Natural killer cell (primary cell): ENCODE measurements around the gene ZMIZ1. TPM values are rescaled to one million over a fixed set of nuclear protein-coding genes. Genes with fewer than 3 reads are reported as not detected.
A peak's percentile ranks its signal among the peaks of the same experiment; 100 is the strongest.

ENCODE experiments used
- ATAC-seq, 3 donors: fragments of 150-1000 bp in 2 of 3; fragments of 200-7000 bp in 1 of 3; cut with Tn5 transposase; 1 replicate in 1 of 3; 2 replicates in 2 of 3; pipeline ENCODE4 v1.10.0; 2021; ENCODE audit warnings: mild to moderate bottlenecking in 2 of 3, moderate library complexity in 2 of 3
- DNase-seq, 2 donors: peaks; one replicate each; pipeline versions ENCODE4 v3.0.0 to v3.0.0-alpha.2; 2013 to 2021; ENCODE audit warnings: mixed read lengths in 1 of 2
- H3K27ac ChIP-seq: one replicate; pipeline ENCODE4 v1.5.1; 2013; ENCODE audit warnings: mild to moderate bottlenecking, low read length
- H3K27me3 ChIP-seq: one replicate; pipeline ENCODE4 v1.6.1; 2013; ENCODE audit warnings: low read length; ENCODE audit not compliant: control insufficient read depth, insufficient read depth
- H3K36me3 ChIP-seq: one replicate; pipeline ENCODE4 v1.6.1; 2013; ENCODE audit warnings: low read length; ENCODE audit not compliant: control insufficient read depth, insufficient read depth
- H3K4me1 ChIP-seq: one replicate; pipeline ENCODE4 v1.6.1; 2013; ENCODE audit warnings: low read length; ENCODE audit not compliant: control insufficient read depth, insufficient read depth
- H3K4me3 ChIP-seq: one replicate; pipeline ENCODE4 v1.5.1; 2013; ENCODE audit warnings: low read length
- H3K9me3 ChIP-seq: one replicate; pipeline ENCODE4 v1.6.1; 2013; ENCODE audit warnings: low read length; ENCODE audit not compliant: control insufficient read depth, insufficient read depth
- H3K27ac Mint-ChIP-seq, 2 donors: one replicate each; pipeline ENCODE4 v1.8.0; 2022; ENCODE audit warnings: mild to moderate bottlenecking in 2 of 2, mixed read lengths in 2 of 2, moderate library complexity in 1 of 2
- H3K27me3 Mint-ChIP-seq, 2 donors: one replicate each; pipeline ENCODE4 v1.8.0; 2022; ENCODE audit warnings: low read depth in 2 of 2, mixed read lengths in 2 of 2
- H3K36me3 Mint-ChIP-seq: one replicate; pipeline ENCODE4 v1.8.0; 2022; ENCODE audit warnings: mixed read lengths
- H3K4me1 Mint-ChIP-seq, 2 donors: one replicate each; pipeline ENCODE4 v1.8.0; 2022; ENCODE audit warnings: mixed read lengths in 2 of 2
- H3K4me3 Mint-ChIP-seq: one replicate; pipeline ENCODE4 v1.8.0; 2022; ENCODE audit warnings: mild to moderate bottlenecking, moderate library complexity, mixed read lengths
- H3K9me3 Mint-ChIP-seq, 2 donors: one replicate each; pipeline ENCODE4 v1.8.0; 2022; ENCODE audit warnings: mixed read lengths in 2 of 2
- WGBS: methylation state at CpG from one replicate; pipeline ENCODE4 v1.1.7; 2013; ENCODE audit warnings: missing lambda C conversion rate; ENCODE audit not compliant: insufficient coverage; 5-methylcytosine and 5-hydroxymethylcytosine counted together
- intact Hi-C: fragments of 100-400 bp; cut with micrococcal nuclease; formaldehyde crosslinking; loops from one replicate; pipeline ENCODE4 v1.14.2; 2022
- total RNA-seq, 4 donors: library from RNA; stranded (reverse); fragments of 120-200 nt in 1 of 4; gene quantifications; one replicate each; pipeline versions ENCODE4 v1.2.3 to v1.2.4, GENCODE V29; 2013 to 2022
- TF ChIP-seq, protein P1 (sequence below): fragments of 200-600 bp; IDR thresholded peaks from one replicate; pipeline ENCODE4 v1.8.0; 2022; ENCODE audit warnings: antibody characterized with exemption

Gene ZMIZ1
- total RNA-seq, 3 donors from 2014 or later (not counting 1 experiment from before 2014, with no cell fraction given), result 36.5 to 51.5 (median 37.9) TPM

DNA sequence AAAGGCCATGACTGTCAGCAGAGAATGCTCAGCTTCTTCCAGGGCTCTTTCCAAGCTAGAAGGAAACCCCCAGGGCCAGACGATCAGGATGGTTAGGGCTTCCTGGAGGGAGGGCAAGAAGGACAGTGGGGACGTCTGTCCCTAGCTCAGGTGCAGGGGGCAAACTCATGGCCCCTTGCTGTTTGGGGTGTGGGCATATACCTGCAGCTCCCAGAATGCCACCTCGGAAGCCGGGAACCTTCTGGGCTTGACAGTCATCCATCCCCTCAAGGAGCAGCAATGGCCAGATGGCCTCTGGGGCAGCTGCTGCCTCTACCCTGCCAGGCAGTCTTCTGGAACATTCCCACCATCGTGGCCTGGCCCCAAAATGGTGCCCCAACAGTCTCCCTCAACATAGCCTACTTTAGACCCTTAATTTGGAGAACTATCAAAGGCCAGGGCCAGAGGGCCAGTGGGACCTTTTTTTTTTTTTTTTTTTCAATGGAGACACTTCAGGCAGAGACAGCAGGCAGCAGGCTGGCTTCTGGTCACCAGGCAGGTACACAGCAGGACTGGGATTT is 40.2 kb upstream of the ZMIZ1 start:
- H3K27ac Mint-ChIP-seq, result peak overlapping the region in 1 of 2 donors; percentile 86
- intact Hi-C loops, result no loop called here

DNA sequence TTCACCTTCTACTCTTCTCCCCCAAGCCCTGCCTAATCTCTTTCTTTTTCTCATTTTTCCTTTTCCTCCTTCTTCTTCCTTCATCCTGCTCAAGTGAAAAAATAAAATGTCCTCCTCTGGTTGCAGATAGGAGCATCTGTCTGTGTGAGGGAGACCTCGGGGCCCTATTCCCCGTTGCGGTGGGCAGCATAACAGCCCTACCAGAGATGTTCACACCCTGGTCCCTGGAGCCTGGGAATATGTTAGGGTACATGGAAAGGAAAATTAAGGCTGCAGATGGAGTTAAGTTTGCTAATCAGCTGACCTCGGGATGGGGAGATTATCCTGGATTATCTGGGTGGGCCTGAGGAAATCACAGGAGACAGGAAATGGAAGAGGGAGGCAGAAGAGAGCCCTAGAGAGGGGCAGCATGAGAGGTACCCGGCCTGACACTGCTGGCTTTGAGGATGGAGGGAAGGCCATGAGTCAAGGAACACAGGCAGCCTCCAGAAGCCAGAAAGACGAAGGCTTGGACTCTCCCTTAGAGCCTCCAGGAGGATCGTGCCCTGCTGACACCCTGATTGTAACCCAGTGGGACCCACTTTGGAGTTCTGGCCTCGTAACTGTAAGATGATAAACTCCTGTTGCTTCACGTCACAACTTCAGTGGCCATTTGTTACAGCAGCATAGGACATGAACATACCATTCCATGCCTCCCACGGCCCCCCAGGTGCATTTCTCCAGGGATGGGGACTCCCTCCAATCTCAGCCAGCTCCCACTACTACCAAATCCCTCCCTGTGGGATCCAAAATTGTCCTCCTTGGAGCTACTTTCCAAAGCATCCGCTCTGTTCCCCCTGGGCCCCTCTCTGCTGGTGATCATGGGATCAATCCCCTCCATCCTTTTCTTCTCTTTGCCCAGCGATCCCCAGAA is 39.0 kb upstream of the ZMIZ1 start:
- DNase-seq, result no peak
- H3K4me1 Mint-ChIP-seq, result peaks cover 39 to 42% of the 10 kb centered on the region in 2 donors
- H3K27me3 Mint-ChIP-seq, result peaks cover 49 to 53% of the 10 kb centered on the region in 2 donors
- H3K36me3 Mint-ChIP-seq, result no peaks in the 10 kb centered on the region
- peaks cover 8% of the 10 kb centered on the region for H3K27me3 ChIP-seq
- H3K36me3 ChIP-seq, result no peaks in the 10 kb centered on the region
- H3K9me3 ChIP-seq, result no peaks in the 10 kb centered on the region
- no peak overlapping the region for H3K27ac ChIP-seq
- no peaks in the 10 kb centered on the region for H3K9me3 Mint-ChIP-seq
- ATAC-seq, result no peak
- H3K4me1 ChIP-seq, result peaks cover 44% of the 10 kb centered on the region
- TF ChIP-seq, protein P1, sequence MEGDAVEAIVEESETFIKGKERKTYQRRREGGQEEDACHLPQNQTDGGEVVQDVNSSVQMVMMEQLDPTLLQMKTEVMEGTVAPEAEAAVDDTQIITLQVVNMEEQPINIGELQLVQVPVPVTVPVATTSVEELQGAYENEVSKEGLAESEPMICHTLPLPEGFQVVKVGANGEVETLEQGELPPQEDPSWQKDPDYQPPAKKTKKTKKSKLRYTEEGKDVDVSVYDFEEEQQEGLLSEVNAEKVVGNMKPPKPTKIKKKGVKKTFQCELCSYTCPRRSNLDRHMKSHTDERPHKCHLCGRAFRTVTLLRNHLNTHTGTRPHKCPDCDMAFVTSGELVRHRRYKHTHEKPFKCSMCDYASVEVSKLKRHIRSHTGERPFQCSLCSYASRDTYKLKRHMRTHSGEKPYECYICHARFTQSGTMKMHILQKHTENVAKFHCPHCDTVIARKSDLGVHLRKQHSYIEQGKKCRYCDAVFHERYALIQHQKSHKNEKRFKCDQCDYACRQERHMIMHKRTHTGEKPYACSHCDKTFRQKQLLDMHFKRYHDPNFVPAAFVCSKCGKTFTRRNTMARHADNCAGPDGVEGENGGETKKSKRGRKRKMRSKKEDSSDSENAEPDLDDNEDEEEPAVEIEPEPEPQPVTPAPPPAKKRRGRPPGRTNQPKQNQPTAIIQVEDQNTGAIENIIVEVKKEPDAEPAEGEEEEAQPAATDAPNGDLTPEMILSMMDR, result no peak
- no peak overlapping the region for H3K4me3 ChIP-seq
- 90% methylated on average over 12 of the region's 12 CpGs for WGBS
- intact Hi-C loops, result no loop called here
- no peak overlapping the region for H3K27ac Mint-ChIP-seq
- peak overlapping the region; percentile 33 for H3K4me3 Mint-ChIP-seq

More for the DNA sequence above, 40.2 kb upstream of the ZMIZ1 start:
- no peak for ATAC-seq
- H3K36me3 Mint-ChIP-seq, result no peaks in the 10 kb centered on the region
- no peak for DNase-seq
- Histone ChIP-seq H3K27ac (no peak overlapping the region), H3K4me3 (no peak overlapping the region), H3K9me3 (no peaks in the 10 kb centered on the region), H3K36me3 (no peaks in the 10 kb centered on the region), H3K27me3 (peaks cover 8% of the 10 kb centered on the region), H3K4me1 (peaks cover 52% of the 10 kb centered on the region)
- H3K9me3 Mint-ChIP-seq, result no peaks in the 10 kb centered on the region
- WGBS, result 89% methylated on average over 5 of the region's 5 CpGs
- peaks cover 45 to 46% of the 10 kb centered on the region in 2 donors for H3K27me3 Mint-ChIP-seq
- H3K4me3 Mint-ChIP-seq, result no peak overlapping the region
- TF ChIP-seq, protein P1, result no peak
- peaks cover 39 to 42% of the 10 kb centered on the region in 2 donors for H3K4me1 Mint-ChIP-seq

DNA sequence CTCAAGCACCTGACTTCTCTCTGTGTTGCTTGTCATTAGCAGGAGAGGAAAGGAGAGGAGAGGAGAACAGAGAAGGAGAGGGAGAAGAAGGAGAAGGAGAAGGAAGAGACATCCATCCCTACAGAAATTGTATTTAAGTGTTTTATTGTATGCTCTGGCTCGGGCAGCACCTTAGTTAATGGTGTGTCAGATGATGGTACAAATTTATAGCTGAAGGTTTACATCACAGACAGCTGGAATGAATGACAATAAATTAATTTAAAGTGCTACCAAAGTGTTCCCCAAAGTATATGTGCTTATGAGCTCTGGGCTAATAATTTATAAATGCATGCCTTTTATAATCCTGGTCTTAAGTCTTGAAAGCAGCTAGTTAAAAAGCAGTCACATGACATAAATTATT is 38.1 kb upstream of the ZMIZ1 start:
- no peak for ATAC-seq
- no peak overlapping the region for H3K27ac Mint-ChIP-seq
- WGBS, result 83% methylated on average over 1 of the region's 1 CpG
- H3K4me3 ChIP-seq, result no peak overlapping the region
- peaks cover 9% of the 10 kb centered on the region for H3K27me3 ChIP-seq
- H3K4me1 Mint-ChIP-seq, result peaks cover 30 to 32% of the 10 kb centered on the region in 2 donors
- H3K27ac ChIP-seq, result no peak overlapping the region
- peaks cover 57 to 62% of the 10 kb centered on the region in 2 donors for H3K27me3 Mint-ChIP-seq
- DNase-seq, result no peak
- no peak overlapping the region for H3K4me3 Mint-ChIP-seq
- H3K9me3 ChIP-seq, result no peaks in the 10 kb centered on the region
- intact Hi-C loops, result no loop called here
- H3K4me1 ChIP-seq, result peaks cover 34% of the 10 kb centered on the region
- H3K36me3 ChIP-seq, result no peaks in the 10 kb centered on the region
- TF ChIP-seq, protein P1, result no peak
- no peaks in the 10 kb centered on the region for H3K9me3 Mint-ChIP-seq
- H3K36me3 Mint-ChIP-seq, result no peaks in the 10 kb centered on the region
